Thymus (tissue), 11 donors: ENCODE measurements around the gene GNB1. TPM values are rescaled to one million over a fixed set of nuclear protein-coding genes. Genes with fewer than 3 reads are reported as not detected.

Experiments used
- DNase-seq, 9 donors: peaks; one replicate each; pipeline ENCODE4 v3.0.0-alpha.2; 2013; ENCODE audit warnings: low spot score in 9 of 9, low read depth in 6 of 9, missing footprints in 1 of 9
- H3K27ac ChIP-seq, 2 donors: one replicate each; pipeline ENCODE4 v1.5.1; 2013; ENCODE audit warnings: control low read depth in 1 of 2, low read depth in 1 of 2, low read length in 1 of 2, mild to moderate bottlenecking in 1 of 2, moderate library complexity in 1 of 2
- H3K27me3 ChIP-seq, 2 donors: one replicate each; pipeline ENCODE4 v1.5.1; 2013; ENCODE audit warnings: low read length in 1 of 2; ENCODE audit not compliant: control insufficient read depth in 2 of 2, insufficient read depth in 1 of 2
- H3K36me3 ChIP-seq, 2 donors: one replicate each; pipeline ENCODE4 v1.5.1; 2013; ENCODE audit warnings: low read length in 1 of 2, mild to moderate bottlenecking in 1 of 2, moderate library complexity in 1 of 2; ENCODE audit not compliant: control insufficient read depth in 2 of 2, insufficient read depth in 2 of 2
- H3K4me1 ChIP-seq, 2 donors: one replicate each; pipeline ENCODE4 v1.5.1; 2013; ENCODE audit warnings: low read length in 2 of 2; ENCODE audit not compliant: control insufficient read depth in 2 of 2, insufficient read depth in 2 of 2
- H3K4me3 ChIP-seq, 2 donors: one replicate each; pipeline ENCODE4 v1.5.1; 2013; ENCODE audit warnings: low read length in 2 of 2, control low read depth in 1 of 2, mild to moderate bottlenecking in 1 of 2
- H3K9me3 ChIP-seq, 2 donors: one replicate each; pipeline ENCODE4 v1.5.1; 2013; ENCODE audit warnings: low read length in 1 of 2, mild to moderate bottlenecking in 1 of 2; ENCODE audit not compliant: control insufficient read depth in 2 of 2, insufficient read depth in 1 of 2
- WGBS: extraction: QIAGEN DNeasy Blood & Tissue Kit; methylation state at CpG from one replicate; pipeline ENCODE4 v1.1.7; 2013; 5-methylcytosine and 5-hydroxymethylcytosine counted together
- polyA plus RNA-seq: library from polyadenylated mRNA; stranded (reverse); fragments of 200-250 nt; gene quantifications from one replicate; pipeline ENCODE4 v1.2.3, GENCODE V29; 2013
- total RNA-seq: library from RNA; stranded (reverse); fragments of 120-200 nt; gene quantifications from one replicate; pipeline ENCODE4 v1.2.4, GENCODE V29; 2013
- donor health status: healthy.

GNB1 gene
- total and polyA plus RNA-seq, 2 donors: 45.1 to 123 TPM

DNA sequence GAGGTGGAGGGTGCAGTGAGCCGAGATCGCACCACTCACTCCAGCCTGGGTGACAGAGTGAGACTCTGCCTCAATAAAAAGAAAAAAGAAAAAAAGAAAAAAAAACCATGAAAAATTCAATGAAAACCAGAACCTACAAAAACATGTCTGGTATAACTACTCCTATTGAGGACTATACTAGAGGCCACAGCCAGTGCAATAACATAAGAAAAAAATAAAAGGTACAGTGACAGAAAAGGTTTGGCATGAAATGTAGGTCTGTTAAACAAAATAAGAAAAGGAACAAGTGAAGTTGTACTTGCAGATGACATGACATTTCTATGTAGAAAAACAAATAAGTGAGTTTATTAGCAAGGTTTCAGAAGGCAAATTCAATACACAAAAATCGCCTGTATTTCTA lies 120.8 kb downstream of the GNB1 start:
- Histone ChIP-seq H3K27me3 (no peaks in the 10 kb centered on the region), H3K9me3 (peaks cover 0 to 16% of the 10 kb centered on the region in 2 donors), H3K27ac (no peak overlapping the region), H3K4me3 (no peak overlapping the region), H3K36me3 (peaks cover 11 to 26% of the 10 kb centered on the region in 2 donors), H3K4me1 (no peaks in the 10 kb centered on the region)
- WGBS: 96% methylated on average over 3 of the region's 3 CpGs
- no peak for DNase-seq

DNA sequence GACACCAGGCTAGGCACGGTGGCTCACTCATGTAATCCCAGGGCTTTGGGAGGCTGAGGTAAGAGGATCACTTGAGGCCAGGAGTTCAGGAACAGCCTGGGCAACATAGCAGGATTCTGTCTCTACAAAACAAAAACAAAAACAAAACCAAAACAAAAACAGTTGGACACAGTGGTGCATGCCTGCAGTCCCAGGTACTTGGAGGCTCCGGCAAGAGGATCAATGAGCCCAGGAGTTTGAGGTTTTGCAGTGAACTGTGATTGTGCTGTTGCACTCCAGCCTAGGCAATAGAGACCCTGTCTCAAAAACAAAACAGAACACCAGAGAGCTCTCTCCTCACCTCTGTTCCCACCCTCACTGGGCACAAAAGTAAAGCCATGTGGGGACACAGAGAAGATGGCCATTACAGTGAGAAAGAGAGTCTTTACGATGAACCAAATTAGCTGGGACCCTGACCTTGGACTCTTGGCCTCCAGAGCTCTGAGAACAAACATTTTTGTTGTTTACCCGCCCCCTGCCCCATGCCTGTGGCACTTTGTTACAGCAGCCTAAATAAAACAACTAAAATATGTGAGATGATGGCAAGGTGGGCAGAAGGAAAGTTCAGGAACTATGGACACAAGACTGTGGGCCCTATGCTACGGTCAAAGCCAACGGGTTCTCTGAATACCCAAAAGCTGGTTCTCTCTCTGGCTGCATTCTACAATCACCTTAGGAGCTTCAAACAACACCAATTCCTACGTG lies 122.5 kb downstream of the GNB1 start:
- Histone ChIP-seq H3K4me1 (no peaks in the 10 kb centered on the region), H3K4me3 (no peak overlapping the region), H3K36me3 (peaks cover 25 to 34% of the 10 kb centered on the region in 2 donors), H3K27ac (no peak overlapping the region), H3K9me3 (peaks cover 0 to 16% of the 10 kb centered on the region in 2 donors), H3K27me3 (no peaks in the 10 kb centered on the region)
- WGBS: 98% methylated on average over 7 of the region's 7 CpGs
- DNase-seq: no peak

DNA sequence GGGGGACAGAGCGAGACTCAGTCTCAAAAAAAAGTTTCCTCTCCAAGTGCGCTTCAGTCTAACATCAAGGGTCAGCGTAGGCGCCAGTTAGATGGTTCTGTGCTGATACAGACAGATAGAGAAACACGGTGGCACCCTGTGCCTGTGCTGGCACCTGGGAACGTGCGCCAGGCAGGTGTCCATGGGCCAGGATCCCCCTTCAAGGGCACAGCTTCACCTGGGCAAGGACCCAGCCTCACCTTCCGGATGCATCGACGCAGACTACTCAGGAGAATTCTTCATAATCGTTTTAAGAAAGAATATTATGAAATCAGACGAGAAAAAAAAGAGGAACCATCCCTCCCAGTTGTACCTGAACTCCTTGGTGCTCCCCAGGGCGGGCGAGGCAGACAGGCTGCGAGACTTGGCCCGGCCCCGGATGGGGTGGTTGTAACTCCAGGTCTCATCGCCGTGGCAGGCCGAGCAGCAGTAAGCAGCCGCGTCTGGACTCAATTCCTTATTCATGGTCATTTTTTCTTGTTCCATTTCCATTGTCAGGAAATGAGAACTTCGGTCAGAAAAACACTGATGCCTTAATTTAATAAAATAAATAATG lies 125.9 kb downstream of the GNB1 start:
- H3K27me3 ChIP-seq: no peaks in the 10 kb centered on the region
- no peak overlapping the region for H3K27ac ChIP-seq
- H3K9me3 ChIP-seq: peaks cover 0 to 8% of the 10 kb centered on the region in 2 donors
- no peak for DNase-seq
- no peak overlapping the region for H3K4me3 ChIP-seq
- peaks cover 43 to 48% of the 10 kb centered on the region in 2 donors for H3K36me3 ChIP-seq
- 93% methylated on average over 23 of the region's 23 CpGs for WGBS
- H3K4me1 ChIP-seq: no peaks in the 10 kb centered on the region

DNA sequence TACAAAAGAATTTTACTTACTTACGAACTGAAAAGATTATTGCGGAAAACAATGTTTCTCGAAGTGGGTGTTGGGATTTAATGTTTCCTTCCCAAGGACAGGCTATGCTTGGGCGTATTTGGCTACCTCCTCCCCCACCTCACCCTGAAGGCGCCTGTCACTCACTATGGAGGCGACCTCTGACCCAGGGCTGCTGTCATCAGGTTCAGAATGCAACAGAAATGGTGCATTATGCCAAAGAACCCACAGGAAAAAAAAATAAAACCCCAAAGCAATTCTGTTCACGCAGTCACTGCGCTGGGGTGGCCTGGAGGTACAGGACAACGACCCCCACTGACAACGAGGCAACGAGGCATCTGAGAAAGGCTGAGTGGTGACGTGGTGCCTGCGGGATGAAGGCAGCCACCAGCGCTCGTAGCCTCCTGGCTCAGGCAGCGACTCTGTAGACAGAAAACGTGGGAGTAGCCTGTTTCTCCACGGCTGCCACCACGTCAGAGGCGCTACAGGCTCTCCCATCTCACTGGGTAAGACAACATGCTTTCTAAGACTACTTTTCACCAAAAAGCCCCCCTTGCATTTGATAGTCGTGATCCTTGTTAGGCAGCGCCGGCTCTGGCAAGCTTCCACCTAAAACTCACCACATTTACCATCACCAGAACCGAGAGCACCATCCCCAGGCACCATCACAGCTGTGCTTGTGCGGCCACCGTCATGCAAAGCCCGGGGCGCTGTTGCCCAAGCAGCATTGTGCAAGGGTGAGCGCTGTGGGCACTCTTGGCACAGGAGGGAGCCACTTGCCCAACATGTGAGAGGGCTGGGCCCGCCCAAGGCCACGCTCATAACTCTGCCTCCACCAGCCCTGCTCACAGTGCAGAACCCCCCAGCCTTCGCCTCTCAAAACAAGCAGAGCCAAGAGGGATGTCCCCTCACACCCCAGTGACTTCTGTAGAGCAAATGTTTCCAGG lies 126.9 kb downstream of the GNB1 start:
- H3K36me3 ChIP-seq: peaks cover 49 to 58% of the 10 kb centered on the region in 2 donors
- WGBS: 94% methylated on average over 32 of the region's 32 CpGs
- DNase-seq: no peak
- peaks cover 0 to under 1% of the 10 kb centered on the region in 2 donors for H3K9me3 ChIP-seq
- H3K27ac ChIP-seq: no peak overlapping the region
- H3K27me3 ChIP-seq: no peaks in the 10 kb centered on the region
- no peak overlapping the region for H3K4me3 ChIP-seq
- H3K4me1 ChIP-seq: no peaks in the 10 kb centered on the region

DNA sequence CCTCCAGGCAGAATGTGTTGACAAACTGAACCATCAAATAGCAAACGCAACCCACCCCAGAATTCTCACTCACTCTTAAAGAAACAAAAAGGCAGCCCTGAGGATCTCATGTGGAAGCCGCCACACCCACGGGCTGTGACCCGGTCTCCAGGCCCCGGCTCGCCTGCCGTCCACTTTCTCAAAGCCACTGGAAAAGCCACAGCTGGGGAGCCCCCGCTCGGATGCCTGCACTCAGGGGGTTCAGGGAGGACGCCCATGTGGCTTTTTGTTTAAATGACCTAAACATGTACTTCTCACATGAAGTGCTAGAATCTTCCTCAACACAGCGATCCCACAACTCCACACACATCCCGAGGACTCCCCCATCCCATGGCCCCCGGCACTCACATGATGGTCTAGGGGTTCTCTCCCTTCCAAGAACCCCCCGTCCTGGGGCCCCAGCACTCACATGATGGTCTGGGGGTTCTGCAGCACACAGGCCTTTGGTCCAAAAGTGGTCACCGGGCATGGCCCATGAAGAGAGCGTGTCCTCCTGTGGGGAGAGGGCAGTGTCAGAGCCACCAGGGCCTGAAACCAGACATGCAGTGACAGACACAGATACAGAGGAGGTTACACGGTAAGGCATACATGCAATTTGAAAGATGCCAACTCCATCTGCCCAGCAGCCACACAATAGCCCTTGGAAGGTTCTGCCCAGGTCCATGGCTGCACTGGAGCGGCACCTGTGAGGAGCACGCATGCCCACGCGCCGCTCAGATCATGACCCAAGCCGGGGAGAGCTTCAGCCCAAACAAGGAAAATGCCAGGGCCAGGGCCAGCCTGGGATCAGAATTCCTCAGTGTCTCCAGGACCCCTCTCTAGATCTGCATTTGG lies 129.1 kb downstream of the GNB1 start:
- H3K4me3 ChIP-seq: no peak overlapping the region
- H3K36me3 ChIP-seq: peaks cover 55 to 69% of the 10 kb centered on the region in 2 donors
- no peak for DNase-seq
- H3K4me1 ChIP-seq: no peaks in the 10 kb centered on the region
- H3K9me3 ChIP-seq: no peaks in the 10 kb centered on the region
- H3K27me3 ChIP-seq: no peaks in the 10 kb centered on the region
- H3K27ac ChIP-seq: no peak overlapping the region
- 98% methylated on average over 23 of the region's 23 CpGs for WGBS

DNA sequence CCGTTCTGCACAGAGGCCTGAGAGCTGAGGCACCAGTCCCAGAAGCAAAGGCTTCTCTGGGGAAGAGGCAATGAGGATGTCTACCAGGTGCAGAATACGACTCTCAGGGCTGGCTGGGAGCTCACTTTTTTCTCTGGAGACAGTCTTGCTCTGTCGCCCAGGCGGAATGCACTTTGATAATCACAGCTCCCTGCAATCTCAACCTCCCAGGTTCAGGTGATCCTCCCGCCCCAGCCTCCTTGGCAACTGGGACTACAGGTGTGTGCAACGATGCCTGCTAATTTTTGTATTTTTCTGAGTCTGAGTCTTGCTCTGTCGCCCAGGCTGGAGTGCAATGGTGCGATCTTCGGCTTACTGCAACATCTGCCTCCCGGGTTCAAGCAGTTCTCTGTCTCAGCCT lies 130.2 kb downstream of the GNB1 start:
- Histone ChIP-seq H3K9me3 (no peaks in the 10 kb centered on the region), H3K27me3 (no peaks in the 10 kb centered on the region), H3K27ac (no peak overlapping the region), H3K4me3 (no peak overlapping the region), H3K4me1 (no peaks in the 10 kb centered on the region), H3K36me3 (peaks cover 62 to 77% of the 10 kb centered on the region in 2 donors)
- no peak for DNase-seq
- WGBS: 96% methylated on average over 10 of the region's 10 CpGs

DNA sequence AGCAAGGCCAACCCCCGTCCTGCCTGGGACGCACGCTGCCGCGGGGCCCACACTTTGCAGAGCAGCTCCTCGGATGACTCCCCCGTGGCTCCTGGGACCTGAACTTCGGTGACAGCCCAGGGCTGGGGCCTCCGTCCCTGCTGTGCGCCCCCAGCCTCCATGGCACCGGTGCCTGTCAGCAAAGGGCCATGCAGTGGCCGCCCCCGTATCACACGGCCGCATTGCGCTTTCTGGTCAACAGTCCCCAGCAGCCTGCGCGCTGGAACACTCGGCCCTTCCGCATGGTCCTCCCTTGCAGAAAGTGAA lies 130.6 kb downstream of the GNB1 start:
- H3K27me3 ChIP-seq: no peaks in the 10 kb centered on the region
- DNase-seq: no peak
- peaks cover 66 to 81% of the 10 kb centered on the region in 2 donors for H3K36me3 ChIP-seq
- H3K9me3 ChIP-seq: no peaks in the 10 kb centered on the region
- no peak overlapping the region for H3K27ac ChIP-seq
- no peaks in the 10 kb centered on the region for H3K4me1 ChIP-seq
- no peak overlapping the region for H3K4me3 ChIP-seq
- 98% methylated on average over 20 of the region's 20 CpGs for WGBS

DNA sequence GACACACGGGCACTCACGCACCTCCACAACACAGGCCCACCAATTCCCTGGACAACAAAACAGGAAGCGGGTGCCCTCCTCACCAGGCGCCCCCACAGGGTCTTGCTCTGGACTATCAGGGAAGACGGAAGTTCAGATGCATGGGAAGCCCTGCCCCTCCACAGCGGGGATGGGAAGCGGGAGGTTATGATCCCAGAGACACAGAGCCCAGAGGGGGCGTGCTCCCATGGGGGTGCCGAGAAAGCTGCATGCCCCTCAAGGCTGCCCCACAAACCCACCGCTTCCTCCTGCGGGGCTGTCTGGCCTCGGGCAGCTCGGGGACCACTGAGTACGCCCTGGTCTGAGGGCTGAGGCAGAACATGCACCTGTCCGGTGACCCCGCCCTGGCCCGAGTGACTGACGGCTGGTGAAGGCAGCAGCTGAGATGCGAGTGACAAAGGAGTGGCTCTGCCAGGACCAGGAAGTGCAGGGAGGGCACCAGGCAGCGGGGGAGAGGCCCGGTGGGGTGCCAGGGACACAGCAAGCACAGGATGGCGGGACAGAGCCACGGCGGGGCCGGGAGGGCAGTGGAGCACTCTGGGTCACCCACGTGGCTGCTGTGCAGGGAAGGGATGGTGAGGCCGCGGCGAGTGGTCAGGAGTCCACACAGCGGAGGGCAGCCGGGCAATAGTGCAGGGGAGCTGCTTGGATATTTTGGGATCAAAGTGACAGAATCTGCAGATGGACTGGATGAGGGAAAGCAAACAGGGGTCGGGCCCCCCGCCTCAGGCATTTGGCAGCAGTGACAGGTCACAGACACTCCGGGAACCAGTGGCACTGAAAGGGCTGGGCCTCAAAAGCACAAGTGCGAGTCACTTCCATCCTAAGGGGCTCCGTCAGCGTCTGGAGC lies 131.2 kb downstream of the GNB1 start:
- WGBS: 97% methylated on average over 37 of the region's 37 CpGs
- no peak overlapping the region for H3K4me3 ChIP-seq
- H3K27me3 ChIP-seq: no peaks in the 10 kb centered on the region
- no peak for DNase-seq
- no peak overlapping the region for H3K27ac ChIP-seq
- no peaks in the 10 kb centered on the region for H3K4me1 ChIP-seq
- no peaks in the 10 kb centered on the region for H3K9me3 ChIP-seq
- peaks cover 64 to 81% of the 10 kb centered on the region in 2 donors for H3K36me3 ChIP-seq
